ENCODE measurements around the gene HNF4A.
"Not testable (repeated sequence)": the region's sequence is repeated elsewhere in the genome, so short reads cannot be mapped to it uniquely, and the experiment has no call there.

HNF4A gene

DNA sequence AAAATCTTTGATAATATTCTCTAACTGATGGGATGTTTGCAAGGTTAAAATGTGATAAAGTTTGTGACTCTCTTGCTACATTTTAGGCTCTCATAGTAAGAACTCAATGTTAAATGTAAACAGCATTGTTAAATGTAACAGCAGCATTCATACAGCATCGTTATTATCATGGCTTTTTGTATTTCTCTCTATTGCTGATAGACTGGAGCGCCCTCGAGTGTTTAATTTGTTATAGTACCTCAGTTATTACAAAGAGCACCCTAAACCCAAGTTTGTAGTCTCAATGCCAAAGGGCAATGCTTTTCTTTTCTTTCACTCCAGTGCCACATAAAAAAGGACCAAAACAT is 105.3 kb downstream of the HNF4A start:
- in situ Hi-C loops (cut with HindIII; ENCODE audit: low sequenced_read_pairs) = no loop called here

GRCh38 chr20:44461142-44461802 is 105.8 kb downstream of the HNF4A start:
- in situ Hi-C loops (cut with HindIII; ENCODE audit: low sequenced_read_pairs) = no loop called here

GRCh38 chr20:44461803-44462174 is 106.3 kb downstream of the HNF4A start:
- in situ Hi-C loops (cut with HindIII; ENCODE audit: low sequenced_read_pairs) = no loop called here

GRCh38 chr20:44463466-44463865 is 108.0 kb downstream of the HNF4A start:
- in situ Hi-C loops (cut with HindIII; ENCODE audit: low sequenced_read_pairs) = no loop called here

GRCh38 chr20:44464514-44464913 is 109.0 kb downstream of the HNF4A start:
- in situ Hi-C loops (cut with HindIII; ENCODE audit: low sequenced_read_pairs) = no loop called here

GRCh38 chr20:44465001-44465560 is 109.6 kb downstream of the HNF4A start:
- in situ Hi-C loops (cut with HindIII; ENCODE audit: low sequenced_read_pairs) = loop anchor here (5.0 kb wide), 2 partner anchors 68 to 143 kb away; no protein-coding TSS in a partner anchor

- in situ Hi-C loops (cut with HindIII; ENCODE audit: low sequenced_read_pairs) = loop anchor here (5.0 kb wide), 2 partner anchors 70 to 145 kb away; no protein-coding TSS in a partner anchor
Measured at GRCh38 chr20:44467289-44467883, 111.9 kb downstream of the HNF4A start.

- in situ Hi-C loops (cut with HindIII; ENCODE audit: low sequenced_read_pairs) = loop anchor here (5.0 kb wide), 2 partner anchors 71 to 146 kb away; no protein-coding TSS in a partner anchor
Measured at GRCh38 chr20:44468044-44468782, 112.7 kb downstream of the HNF4A start.

- in situ Hi-C loops (cut with HindIII; ENCODE audit: low sequenced_read_pairs) = no loop called here
Measured at GRCh38 chr20:44470327-44470726, 114.8 kb downstream of the HNF4A start.

GRCh38 chr20:44471481-44471882 is 116.0 kb downstream of the HNF4A start:
- in situ Hi-C loops (cut with HindIII; ENCODE audit: low sequenced_read_pairs) = no loop called here

- in situ Hi-C loops (cut with HindIII; ENCODE audit: low sequenced_read_pairs) = not testable (repeated sequence)
Measured at GRCh38 chr20:44472283-44472682, 116.8 kb downstream of the HNF4A start.

- in situ Hi-C loops (cut with HindIII; ENCODE audit: low sequenced_read_pairs) = no loop called here
Measured at GRCh38 chr20:44475372-44475693, 119.8 kb downstream of the HNF4A start.

DNA sequence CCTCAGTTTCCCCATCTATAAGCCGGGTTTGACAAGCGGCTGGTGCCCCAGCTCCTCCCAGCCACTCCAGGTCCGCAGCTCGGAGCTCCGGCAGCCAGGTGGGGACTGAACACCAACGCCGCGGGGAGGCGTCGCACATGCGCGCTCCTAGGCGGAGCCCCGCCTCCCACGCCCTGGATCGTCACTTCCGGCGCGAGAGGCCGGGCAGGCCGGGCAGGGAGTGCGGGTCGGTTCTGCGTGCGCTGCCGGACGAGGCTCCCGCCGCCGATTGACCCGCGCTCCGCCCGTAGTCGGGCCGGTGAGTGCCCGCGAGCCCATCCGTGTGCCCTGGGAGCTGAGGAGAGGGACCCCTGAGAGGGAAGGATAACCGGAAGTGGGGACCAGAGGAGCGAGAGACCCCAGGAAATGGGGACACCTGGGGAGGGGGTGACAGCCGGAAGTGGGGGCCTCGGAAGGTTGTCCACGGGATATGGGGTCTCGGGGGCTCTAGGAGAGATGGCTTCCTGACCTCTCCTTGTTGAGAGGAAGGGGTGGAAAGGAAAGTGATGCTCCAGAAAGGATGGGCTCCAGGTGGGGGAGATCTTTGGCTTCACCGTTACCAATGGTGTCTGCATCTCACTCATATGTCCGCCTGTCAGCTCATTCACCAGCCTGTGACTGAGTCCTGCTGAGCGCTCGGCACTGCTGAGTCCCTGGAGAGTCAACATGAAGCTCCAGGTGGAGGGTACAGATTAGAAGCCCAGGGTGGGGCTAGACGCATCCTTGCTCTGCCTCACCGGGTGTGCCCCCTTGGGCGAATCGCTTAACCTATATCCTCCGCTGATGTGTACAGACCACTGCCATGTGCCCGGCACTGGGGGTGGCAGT is 120.4 kb downstream of the HNF4A start, which contains the start of gene TTPAL:
Gene TTPAL (plus strand): TSS at position 181 of the 867 bp plus-strand sequence. CDS start 4,126 bp downstream, outside the sequence.
- in situ Hi-C loops (cut with HindIII; ENCODE audit: low sequenced_read_pairs) = no loop called here

DNA sequence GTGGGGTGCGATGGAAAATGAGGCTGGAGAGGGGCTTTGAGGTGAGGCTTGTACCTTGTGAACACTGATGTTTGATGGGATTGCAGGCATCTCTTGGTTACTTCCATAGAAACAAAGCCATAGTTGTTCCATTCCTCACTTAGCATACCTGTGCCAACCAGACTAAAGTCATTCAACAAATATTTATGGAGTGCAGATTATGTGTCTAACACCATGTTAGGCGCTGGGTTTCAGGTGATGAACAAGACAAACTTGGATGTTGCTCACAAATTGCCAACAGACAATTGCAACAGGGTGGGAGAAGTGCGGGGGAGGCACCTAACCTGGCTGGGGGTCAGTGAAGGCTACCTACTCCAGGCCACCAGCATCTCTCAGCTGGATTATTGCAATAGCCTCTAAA is 121.7 kb downstream of the HNF4A start:
- in situ Hi-C loops (cut with HindIII; ENCODE audit: low sequenced_read_pairs) = no loop called here

DNA sequence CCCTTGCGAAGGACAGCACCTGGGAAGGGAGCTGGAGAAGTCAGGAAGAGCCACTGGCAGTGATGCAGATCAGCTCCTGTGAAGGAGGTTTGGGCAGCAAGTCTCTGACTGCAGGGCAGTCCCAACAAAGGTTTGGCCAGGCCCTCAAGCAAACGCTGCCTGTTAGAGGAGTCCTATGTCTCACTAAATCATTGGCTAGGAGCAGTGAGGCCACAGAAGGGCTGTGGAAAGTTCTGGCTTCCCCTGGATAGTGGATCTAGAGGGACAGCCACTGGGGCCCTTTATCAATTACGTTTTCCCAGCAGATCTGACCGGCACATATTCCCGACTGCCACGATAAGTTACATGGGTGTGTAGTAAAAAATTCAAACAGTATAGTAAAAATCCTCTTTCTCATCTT is 122.7 kb downstream of the HNF4A start:
- in situ Hi-C loops (cut with HindIII; ENCODE audit: low sequenced_read_pairs) = no loop called here

GRCh38 chr20:44479643-44480042 is 124.1 kb downstream of the HNF4A start:
- in situ Hi-C loops (cut with HindIII; ENCODE audit: low sequenced_read_pairs) = no loop called here

GRCh38 chr20:44480097-44480496 is 124.6 kb downstream of the HNF4A start:
- in situ Hi-C loops (cut with HindIII; ENCODE audit: low sequenced_read_pairs) = no loop called here

GRCh38 chr20:44481719-44482416 is 126.4 kb downstream of the HNF4A start:
- in situ Hi-C loops (cut with HindIII; ENCODE audit: low sequenced_read_pairs) = no loop called here

DNA sequence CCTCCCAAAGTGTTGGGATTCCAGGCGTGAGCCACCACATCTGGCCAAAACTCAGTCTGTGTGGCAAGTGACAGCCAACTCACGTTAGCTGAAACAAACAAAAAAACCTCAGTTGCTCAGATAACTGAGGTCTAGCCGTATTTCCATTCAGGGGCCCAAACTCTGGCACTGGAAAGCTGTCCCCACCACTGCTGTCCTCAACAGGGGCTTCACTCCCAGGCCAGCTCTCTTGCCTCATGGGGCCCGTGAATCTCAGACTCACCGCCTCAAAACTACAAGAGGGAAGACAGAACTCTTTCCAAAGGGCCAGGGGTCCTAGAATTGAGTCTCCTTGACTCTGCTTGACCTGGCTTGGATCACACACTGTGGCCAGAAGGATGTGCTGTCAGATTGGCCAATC is 127.6 kb downstream of the HNF4A start:
- in situ Hi-C loops (cut with HindIII; ENCODE audit: low sequenced_read_pairs) = no loop called here

Measured in endothelial cell of hepatic sinusoid (primary cell).